GM20000 (cell line): ENCODE data around the gene DPYSL4.

Source experiments
- DNase-seq: peaks from one replicate; pipeline ENCODE4 v3.0.0; 2012; ENCODE audit warnings: low spot score
- TF ChIP-seq, protein P1 (sequence below): IDR thresholded peaks from 2 replicates; pipeline ENCODE4 v1.5.1; 2012; ENCODE audit warnings: mild to moderate bottlenecking, control low read depth; ENCODE audit errors: extremely low read depth, missing control alignments

The DPYSL4 gene

DNA sequence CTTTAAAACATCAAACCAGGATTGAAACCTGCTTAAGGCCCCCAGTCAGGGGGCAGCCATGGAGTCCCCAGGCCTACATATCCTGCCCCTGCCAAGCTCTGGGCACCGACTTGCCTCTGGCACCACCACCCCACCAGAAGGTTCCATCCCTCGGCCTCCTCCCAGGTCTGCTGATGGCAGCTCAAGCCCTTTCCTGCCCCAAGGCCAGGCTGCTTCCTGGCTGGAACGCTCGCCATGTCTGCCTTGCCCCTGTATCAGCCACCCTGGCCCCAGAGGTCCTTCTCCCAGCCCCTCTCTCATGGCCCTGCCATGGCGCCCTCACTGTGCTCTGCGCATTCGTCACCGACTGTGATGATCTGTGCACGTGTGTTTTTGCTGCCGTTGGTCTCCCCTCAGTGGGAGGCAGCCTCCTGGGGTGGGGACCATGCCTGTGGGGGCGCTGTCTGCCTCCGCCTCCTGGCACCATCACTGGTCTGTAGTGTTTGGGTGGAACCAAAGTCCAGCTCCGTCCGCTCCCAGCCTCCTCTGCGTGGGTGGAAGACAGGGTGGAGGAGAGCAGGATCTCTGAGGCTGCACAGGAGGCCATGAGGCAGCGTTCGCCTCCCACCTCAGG lies 3.2 kb downstream of the DPYSL4 start:
- TF ChIP-seq, protein P1, sequence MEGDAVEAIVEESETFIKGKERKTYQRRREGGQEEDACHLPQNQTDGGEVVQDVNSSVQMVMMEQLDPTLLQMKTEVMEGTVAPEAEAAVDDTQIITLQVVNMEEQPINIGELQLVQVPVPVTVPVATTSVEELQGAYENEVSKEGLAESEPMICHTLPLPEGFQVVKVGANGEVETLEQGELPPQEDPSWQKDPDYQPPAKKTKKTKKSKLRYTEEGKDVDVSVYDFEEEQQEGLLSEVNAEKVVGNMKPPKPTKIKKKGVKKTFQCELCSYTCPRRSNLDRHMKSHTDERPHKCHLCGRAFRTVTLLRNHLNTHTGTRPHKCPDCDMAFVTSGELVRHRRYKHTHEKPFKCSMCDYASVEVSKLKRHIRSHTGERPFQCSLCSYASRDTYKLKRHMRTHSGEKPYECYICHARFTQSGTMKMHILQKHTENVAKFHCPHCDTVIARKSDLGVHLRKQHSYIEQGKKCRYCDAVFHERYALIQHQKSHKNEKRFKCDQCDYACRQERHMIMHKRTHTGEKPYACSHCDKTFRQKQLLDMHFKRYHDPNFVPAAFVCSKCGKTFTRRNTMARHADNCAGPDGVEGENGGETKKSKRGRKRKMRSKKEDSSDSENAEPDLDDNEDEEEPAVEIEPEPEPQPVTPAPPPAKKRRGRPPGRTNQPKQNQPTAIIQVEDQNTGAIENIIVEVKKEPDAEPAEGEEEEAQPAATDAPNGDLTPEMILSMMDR, result no peak
- DNase-seq, result no peak

DNA sequence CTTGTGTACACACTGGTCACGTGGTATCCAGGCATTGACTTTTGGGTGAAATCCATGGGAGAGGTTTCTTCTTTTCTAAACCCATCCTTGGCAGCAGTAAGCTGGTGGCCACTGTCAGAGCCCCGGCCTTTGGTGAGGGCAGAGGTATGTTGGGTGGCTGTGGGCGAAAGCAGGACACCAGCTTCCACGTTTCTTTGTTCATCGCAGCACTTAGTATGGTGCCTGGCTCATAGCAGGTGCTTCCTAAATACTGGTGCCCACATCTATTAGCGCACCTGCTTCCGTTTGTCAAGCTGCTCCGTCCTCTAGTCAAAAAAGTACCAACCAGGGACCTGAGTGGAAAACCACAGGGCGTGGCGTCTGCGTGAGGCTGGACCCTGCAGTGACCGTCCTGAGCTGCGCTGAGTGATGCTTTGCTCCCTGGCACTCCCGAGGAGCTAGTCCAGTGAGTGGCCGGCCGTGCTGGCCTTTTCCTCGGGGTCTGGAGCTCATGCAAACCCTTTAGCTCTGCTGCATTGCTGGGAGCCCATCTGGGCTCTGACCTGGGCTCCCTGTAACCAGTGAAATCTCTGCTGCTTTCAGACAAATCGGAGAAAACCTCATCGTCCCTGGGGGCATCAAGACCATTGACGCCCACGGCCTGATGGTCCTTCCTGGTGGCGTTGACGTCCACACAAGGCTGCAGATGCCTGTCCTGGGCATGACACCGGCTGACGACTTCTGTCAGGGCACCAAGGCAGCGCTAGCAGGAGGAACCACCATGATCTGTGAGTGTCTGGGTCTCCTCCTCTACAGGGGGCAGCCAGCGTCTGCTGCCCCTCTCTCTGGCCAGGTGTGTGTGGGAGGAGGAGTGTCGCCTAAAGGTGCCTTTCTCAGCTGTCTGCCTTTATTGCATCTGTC lies 5.6 kb downstream of the DPYSL4 start:
- no peak for DNase-seq
- TF ChIP-seq, protein P1, result no peak

DNA sequence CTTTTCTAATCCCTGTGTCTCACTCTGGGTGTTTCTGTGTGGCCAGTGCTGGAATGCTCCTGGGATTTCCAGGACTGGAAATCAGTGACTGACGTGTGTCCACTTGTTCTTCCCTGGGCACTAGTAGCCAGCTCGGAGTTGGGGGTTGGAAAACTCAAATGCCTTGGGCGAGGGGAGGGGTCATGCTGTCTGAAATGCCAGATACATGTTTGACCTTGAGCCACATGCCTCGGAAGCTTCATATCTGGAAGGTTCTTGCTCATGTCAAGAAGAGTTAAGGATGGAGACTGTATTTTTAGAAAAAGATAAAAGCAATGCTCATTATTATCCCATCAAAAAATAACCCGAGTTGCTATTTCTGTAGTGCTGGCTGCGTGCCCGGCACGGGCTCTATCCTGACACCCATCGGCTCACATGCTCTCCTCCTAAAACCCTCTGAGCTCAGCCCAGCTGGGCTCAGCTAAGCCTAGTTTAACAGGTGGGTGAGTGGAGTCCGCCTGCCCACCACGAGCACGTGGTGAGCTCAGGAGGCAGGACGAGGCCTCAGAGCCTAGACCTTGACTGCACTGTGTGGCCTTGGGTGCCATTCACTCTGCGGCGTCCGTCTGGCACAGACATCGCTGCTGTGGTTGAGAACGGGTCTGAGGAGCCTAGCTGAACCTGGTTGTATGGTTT lies 6.4 kb downstream of the DPYSL4 start:
- DNase-seq, result no peak
- TF ChIP-seq, protein P1, result no peak

GRCh38 chr10:132193907-132194552 lies 7.3 kb downstream of the DPYSL4 start:
- TF ChIP-seq, protein P1, result no peak
- no peak for DNase-seq

GRCh38 chr10:132194726-132195125 lies 8.0 kb downstream of the DPYSL4 start:
- TF ChIP-seq, protein P1, result no peak
- DNase-seq, result no peak

GRCh38 chr10:132195366-132196075 lies 8.8 kb downstream of the DPYSL4 start:
- TF ChIP-seq, protein P1, result no peak

More at GRCh38 chr10:132195366-132196075, 8.8 kb downstream of the DPYSL4 start:
- no peak for DNase-seq
